Ishikawa (cell line): ENCODE results near the gene NOS1.

Source experiments
- EP300 ChIP-seq: IDR thresholded peaks from 2 replicates; pipeline ENCODE4 v1.6.1; 2012; ENCODE audit warnings: borderline replicate concordance
- RAD21 ChIP-seq: IDR thresholded peaks from 2 replicates; pipeline ENCODE4 v1.6.1; 2012; ENCODE audit warnings: low read depth

GRCh38 chr12:117192057-117192456 is 169.4 kb downstream of the NOS1 start:
- no peak for TF ChIP-seq RAD21
- no peak for TF ChIP-seq EP300
